K562 (cell line): Measurements from ENCODE around the gene GALT. TPM values are rescaled to one million over a fixed set of nuclear protein-coding genes. Genes with fewer than 3 reads are reported as not detected.

ENCODE experiments used
- ATAC-seq: fragments of 200-7000 bp; cut with Tn5 transposase; 3 replicates; pipeline ENCODE4 v1.9.1; 2020; ENCODE audit warnings: moderate library complexity
- BruUV-seq: library from RNA; stranded (reverse); fragments of 400-500 nt; replicated peaks from 2 replicates; lab custom pipeline; 2021; lab: Mats Ljungman, UMichigan
- CTCF ChIA-PET: fragments of 300-600 bp; formaldehyde crosslinking; extraction: SDS; loops from one replicate; lab custom pipeline; 2021; ENCODE audit warnings: low intra/inter-chr PET ratio; lab: Yijun Ruan, JAX
- POLR2A ChIA-PET: fragments of 300-600, 350-650 bp; sonication (Branson Sonifier 250); formaldehyde crosslinking; extraction: SDS; loops from one replicate; lab custom pipeline; 2021; ENCODE audit warnings: antibody characterized with exemption, inconsistent platforms; lab: Yijun Ruan, JAX
- DNase-seq, 4 experiments: peaks; one replicate each; pipeline versions ENCODE4 v3.0.0 to v3.0.0-alpha.2; 2011 to 2018; ENCODE audit warnings: low spot score in 3 of 4, mixed read lengths in 3 of 4; ENCODE audit errors: extremely low read depth in 1 of 4
- FAIRE-seq: peaks from 2 replicates; lab custom pipeline; 2011; peaks lifted over from hg19 to GRCh38; lab: Jason Lieb, UNC
- H2AFZ ChIP-seq: 2 replicates; pipeline ENCODE4 v1.6.0; 2011; ENCODE audit warnings: low read depth, low read length, control low read depth, inconsistent platforms
- H3K27ac ChIP-seq: fragments of 200-600 bp; 3 replicates; pipeline ENCODE4 v1.8.0; 2011; ENCODE audit warnings: low read depth, mild to moderate bottlenecking, control low read depth, inconsistent platforms, low read length, moderate library complexity, mixed read lengths; ENCODE audit errors: extremely low read depth
- H3K27me3 ChIP-seq, 2 experiments: fragments of 300-600 bp in 1 of 2; 2 replicates in 1 of 2; 3 replicates in 1 of 2; pipeline versions ENCODE4 v1.6.0 to v1.8.0; 2011; ENCODE audit warnings: inconsistent platforms in 2 of 2, low read length in 2 of 2, mild to moderate bottlenecking in 1 of 2, mixed read lengths in 1 of 2, moderate library complexity in 1 of 2; ENCODE audit not compliant: control insufficient read depth in 2 of 2, insufficient read depth in 2 of 2
- H3K36me3 ChIP-seq: fragments of 300-600 bp; 3 replicates; pipeline ENCODE4 v1.8.0; 2011; ENCODE audit warnings: mild to moderate bottlenecking, low read length, inconsistent platforms; ENCODE audit not compliant: control insufficient read depth, insufficient read depth
- H3K4me1 ChIP-seq, 2 experiments: fragments of 200-600 bp in 1 of 2; replicated peaks in 1 of 2; 2 replicates in 1 of 2; 3 replicates in 1 of 2; pipeline versions ENCODE4 v1.5.1 to v1.8.0; 2011; ENCODE audit warnings: inconsistent platforms in 2 of 2, low read length in 2 of 2, mild to moderate bottlenecking in 1 of 2, mixed read lengths in 1 of 2, moderate library complexity in 1 of 2; ENCODE audit not compliant: control insufficient read depth in 2 of 2, insufficient read depth in 2 of 2
- H3K4me2 ChIP-seq: 2 replicates; pipeline ENCODE4 v1.6.1; 2011; ENCODE audit warnings: low read length, control low read depth, inconsistent platforms, mixed read lengths; ENCODE audit not compliant: insufficient read depth
- H3K4me3 ChIP-seq: fragments of 200-600 bp; sonication (generic), shearing (Covaris generic); 2 replicates; pipeline ENCODE4 v1.5.1; 2016; ENCODE audit warnings: control low read depth, inconsistent platforms
- H3K79me2 ChIP-seq: fragments of 200-600 bp; 3 replicates; pipeline ENCODE4 v1.8.0; 2011; ENCODE audit warnings: low read length, inconsistent platforms; ENCODE audit not compliant: control insufficient read depth, insufficient read depth
- H3K9ac ChIP-seq, 2 experiments: 2 replicates each; pipeline versions ENCODE4 v1.6.0 to v1.6.1; 2011; ENCODE audit warnings: low read depth in 2 of 2, low read length in 2 of 2, control low read depth in 1 of 2, inconsistent platforms in 1 of 2, mild to moderate bottlenecking in 1 of 2, mixed read lengths in 1 of 2; ENCODE audit not compliant: insufficient read depth in 1 of 2
- H3K9me1 ChIP-seq: one replicate; pipeline ENCODE4 v1.6.0; 2011; ENCODE audit warnings: inconsistent platforms, mild to moderate bottlenecking, low read length, moderate library complexity; ENCODE audit not compliant: control insufficient read depth, insufficient read depth
- H3K9me3 ChIP-seq: replicated peaks from 2 replicates; pipeline ENCODE4 v1.5.1; 2011; ENCODE audit warnings: low read depth, low read length, inconsistent platforms; ENCODE audit not compliant: control insufficient read depth, insufficient read depth
- H4K20me1 ChIP-seq: replicated peaks from 2 replicates; pipeline ENCODE4 v1.6.1; 2011; ENCODE audit warnings: low read length, inconsistent platforms, mixed read lengths; ENCODE audit not compliant: control insufficient read depth, insufficient read depth
- CBX2 ChIP-seq: fragments of 200-600 bp; sonication (generic); IDR thresholded peaks from one replicate; pipeline ENCODE4 v1.6.1; 2012; ENCODE audit warnings: mild to moderate bottlenecking, low read length, inconsistent platforms; ENCODE audit not compliant: insufficient read depth, poor library complexity, severe bottlenecking
- CGGBP1 ChIP-seq: fragments of 250-450 bp; sonication (Bioruptor Pico); IDR thresholded peaks from 2 replicates; pipeline ENCODE4 v1.9.0; 2021; ENCODE audit warnings: mild to moderate bottlenecking
- ETV1 ChIP-seq: fragments of 450-650 bp; conservative IDR thresholded peaks from 2 replicates; pipeline ENCODE4 v1.6.1; 2016; ENCODE audit warnings: missing genetic modification characterization, control low read depth, low read depth, missing compliant biosample characterization
- ETV5 ChIP-seq: sonication (generic); formaldehyde crosslinking; IDR thresholded peaks from 2 replicates; pipeline ENCODE4 v1.4.0; 2020; ENCODE audit warnings: low read depth, mild to moderate bottlenecking, missing genetic modification reagents
- GABPB2 ChIP-seq: fragments of 250-450 bp; sonication (Bioruptor Pico); conservative IDR thresholded peaks from 2 replicates; pipeline ENCODE4 v1.5.1; 2021; ENCODE audit warnings: mild to moderate bottlenecking
- HINFP ChIP-seq: fragments of 450-650 bp; conservative IDR thresholded peaks from 2 replicates; pipeline ENCODE4 v1.6.1; 2016; ENCODE audit warnings: missing genetic modification characterization, low read depth, mild to moderate bottlenecking, control low read depth, missing compliant biosample characterization
- NR2C2 ChIP-seq, 2 experiments: fragments of 200-800 bp in 1 of 2; sonication (Bioruptor generic) in 1 of 2; sonication (generic) in 1 of 2; formaldehyde crosslinking in 1 of 2; IDR thresholded peaks; 2 replicates each; pipeline versions ENCODE4 v1.6.1 to v1.8.0; 2016 to 2022; ENCODE audit warnings: mild to moderate bottlenecking in 1 of 2, missing compliant biosample characterization in 1 of 2, missing genetic modification characterization in 1 of 2, missing genetic modification reagents in 1 of 2
- SAP30 ChIP-seq: fragments of 200-600 bp; sonication (generic); IDR thresholded peaks from 2 replicates; pipeline ENCODE4 v1.6.1; 2012; ENCODE audit warnings: borderline replicate concordance, low read depth, mild to moderate bottlenecking, moderate library complexity, low read length, control low read depth, inconsistent platforms; ENCODE audit not compliant: insufficient read depth, poor library complexity, severe bottlenecking
- SNAPC5 ChIP-seq: fragments of 250-450 bp; sonication (Bioruptor Pico); IDR thresholded peaks from 2 replicates; pipeline ENCODE4 v1.8.0; 2021; ENCODE audit warnings: moderate library complexity, mild to moderate bottlenecking, inconsistent platforms
- ZFP36 ChIP-seq: fragments of 150-350 bp; IDR thresholded peaks from 2 replicates; pipeline ENCODE4 v1.6.1; 2018; ENCODE audit warnings: low read length, low read depth; ENCODE audit not compliant: partially characterized antibody
- ZNF699 ChIP-seq: fragments of 250-450 bp; sonication (Bioruptor Pico); IDR thresholded peaks from 2 replicates; pipeline ENCODE4 v1.8.0; 2021; ENCODE audit warnings: mild to moderate bottlenecking, moderate library complexity; ENCODE audit not compliant: insufficient replicate concordance
- ZNF785 ChIP-seq: fragments of 250-450 bp; sonication (Bioruptor Pico); IDR thresholded peaks from 2 replicates; pipeline ENCODE4 v1.4.0; 2020; ENCODE audit warnings: mild to moderate bottlenecking
- WGBS: fragments of 100-300 bp; shearing (Covaris generic); methylation state at CpG from one replicate; pipeline ENCODE4 v1.1.6; 2016; ENCODE audit warnings: low coverage, mixed read lengths; ENCODE audit not compliant: insufficient coverage; ENCODE audit errors: missing lambda C conversion rate; 5-methylcytosine and 5-hydroxymethylcytosine counted together
- in situ Hi-C: fragments of 300-500 bp; cut with MboI; formaldehyde crosslinking; loops from 4 replicates; pipeline ENCODE4 v1.15.0; 2018; ENCODE audit warnings: inconsistent platforms, mixed read lengths
- intact Hi-C: fragments of 100-400 bp; cut with micrococcal nuclease; formaldehyde crosslinking; loops from 2 replicates; pipeline ENCODE4 v1.14.2; 2022
- polyA plus RNA-seq, 8 experiments: library from polyadenylated mRNA; depleted of rRNA in 4 of 8; stranded (reverse) in 5 of 8; unstranded in 3 of 8; fragments of >200 nt; fragmentation: Nextera tagmentation in 2 of 8; fragmentation: Illumina TruSeq in 1 of 8; extraction: Ambion mirVana in 2 of 8; extraction: Trizol in 1 of 8; gene quantifications; 2 replicates each; pipeline versions ENCODE4 v1.2.1 to v1.2.3, GENCODE V29; 2011 to 2014; ENCODE audit warnings: inconsistent platforms in 1 of 8, missing spikeins in 1 of 8
- total RNA-seq, 7 experiments: library from RNA; depleted of rRNA in 6 of 7; stranded (reverse); fragments of >200 nt in 6 of 7; fragmentation: Illumina TruSeq in 2 of 7; extraction: Trizol in 2 of 7; gene quantifications; 2 replicates each; pipeline versions ENCODE4 v1.2.1 to v1.2.3, GENCODE V29; 2011 to 2021; ENCODE audit warnings: low replicate concordance in 1 of 7

The GALT gene
- total and polyA plus RNA-seq, 9 of the 15 experiments (the other 6 are each of a cell fraction or from before 2014, with no cell fraction given) = 7.3 to 29.2 (median 15.6) TPM

GRCh38 chr9:34688329-34689115, 42.0 kb downstream of the GALT start:
- ChIA-PET CTCF (no interaction called here), POLR2A (no interaction called here)
- Histone ChIP-seq H3K9me3 (no peaks in the 10 kb centered on the region), H3K27ac (no peak overlapping the region), H2AFZ (no peak overlapping the region), H3K36me3 (no peaks in the 10 kb centered on the region), H3K9ac (no peak overlapping the region; a peak in 1 of 4 replicates), H4K20me1 (peaks cover 3% of the 10 kb centered on the region; the same call in 1 of the 2 replicates), H3K4me1 (no peaks in the 10 kb centered on the region), H3K4me3 (no peak overlapping the region), H3K27me3 (no peaks in the 10 kb centered on the region)
- DNase-seq = no peak
- BruUV-seq = no TSS peak
- 21% methylated on average over 5 of the region's 5 CpGs for WGBS
- in situ Hi-C loops = no loop called here
- no peak for FAIRE-seq
- no peak for ATAC-seq
- peak; percentile 62 for TF ChIP-seq ZFP36
- no peak for TF ChIP-seq SAP30
- TF ChIP-seq, all 486 proteins: peak for 1
- no peaks in the 10 kb centered on the region for H3K79me2 ChIP-seq
- H3K4me2 ChIP-seq = no peak overlapping the region
- no peaks in the 10 kb centered on the region for H3K9me1 ChIP-seq
- intact Hi-C loops = no loop called here

GRCh38 chr9:34689116-34689470, 42.6 kb downstream of the GALT start:
- in situ Hi-C loops (no loop called here), intact Hi-C loops (no loop called here)
- H3K27ac ChIP-seq = no peak overlapping the region
- no peak overlapping the region for H3K4me3 ChIP-seq
- ChIA-PET POLR2A (no interaction called here), CTCF (no interaction called here)
- BruUV-seq = no TSS peak
- DNase-seq (no peak), FAIRE-seq (no peak), ATAC-seq (no peak)
- no peaks in the 10 kb centered on the region for H3K36me3 ChIP-seq
- no peaks in the 10 kb centered on the region for H3K9me3 ChIP-seq
- WGBS = 22% methylated on average over 1 of the region's 4 CpGs
- no peaks in the 10 kb centered on the region for H3K4me1 ChIP-seq
- no peaks in the 10 kb centered on the region for H3K79me2 ChIP-seq
- no peak overlapping the region for H2AFZ ChIP-seq
- H3K4me2 ChIP-seq = no peak overlapping the region
- H3K9me1 ChIP-seq = no peaks in the 10 kb centered on the region
- H3K27me3 ChIP-seq = no peaks in the 10 kb centered on the region
- peaks cover 3% of the 10 kb centered on the region; the same call in 1 of the 2 replicates for H4K20me1 ChIP-seq
- H3K9ac ChIP-seq = no peak overlapping the region
- TF ChIP-seq CGGBP1 (CRISPR knock-in tag) (no peak), ETV5 (CRISPR knock-in tag) (no peak), SNAPC5 (CRISPR knock-in tag) (no peak), NR2C2 (CRISPR knock-in tag; IDR thresholded peaks at IDR 0.05) (no peak), NR2C2 (tag; IDR thresholded peaks at IDR 0.05) (no peak), HINFP (tag) (no peak), GABPB2 (no peak), ETV1 (no peak), ZNF699 (no peak), SAP30 (no peak), CBX2 (no peak), ZNF785 (CRISPR knock-in tag) (no peak)
